Amniotic stem cell (primary cell): Measurements from ENCODE around the gene CTNNA3.

Experiments used
- DNase-seq: peaks from one replicate; lab custom pipeline; 2025; lab: John Stamatoyannopoulos, UW

Gene CTNNA3

DNA sequence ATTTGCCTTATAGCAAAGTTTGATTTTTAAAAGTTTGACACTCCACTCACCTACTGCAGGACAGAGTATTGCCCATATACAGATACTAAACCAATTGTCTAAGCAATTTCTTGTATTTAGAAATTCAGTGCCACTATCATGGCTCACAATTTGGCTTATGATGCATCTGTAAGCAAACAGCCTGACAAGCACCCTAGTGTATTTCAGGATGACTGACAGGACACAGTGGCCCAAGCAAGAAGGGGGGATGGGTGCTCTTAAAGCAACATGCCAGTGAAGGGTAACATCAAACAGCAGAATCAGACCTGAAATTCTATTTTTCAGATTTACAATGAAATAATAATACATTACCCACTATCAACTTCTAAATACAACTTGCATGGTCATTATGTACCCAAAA is 30.5 kb downstream of the CTNNA3 start:
- DNase-seq, result no peak

DNA sequence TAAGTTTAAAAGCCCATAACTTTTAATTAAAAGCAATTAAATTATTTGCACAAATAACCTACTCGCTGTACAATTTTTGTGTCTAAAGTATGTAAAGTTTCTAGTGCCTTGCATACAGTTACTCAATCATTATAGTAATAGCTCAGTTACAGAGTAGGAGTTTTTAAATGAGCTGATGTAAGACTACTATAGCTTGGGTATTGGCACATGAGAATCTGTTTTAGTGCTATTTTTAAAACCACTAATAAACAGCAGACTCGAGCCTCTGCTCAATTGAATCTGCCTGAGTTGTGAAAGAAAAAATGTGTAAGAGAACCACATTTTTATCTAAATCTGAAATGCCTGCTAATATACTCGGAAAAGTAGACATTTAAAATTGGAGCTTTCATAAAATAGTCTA is 31.1 kb downstream of the CTNNA3 start:
- DNase-seq, result no peak

DNA sequence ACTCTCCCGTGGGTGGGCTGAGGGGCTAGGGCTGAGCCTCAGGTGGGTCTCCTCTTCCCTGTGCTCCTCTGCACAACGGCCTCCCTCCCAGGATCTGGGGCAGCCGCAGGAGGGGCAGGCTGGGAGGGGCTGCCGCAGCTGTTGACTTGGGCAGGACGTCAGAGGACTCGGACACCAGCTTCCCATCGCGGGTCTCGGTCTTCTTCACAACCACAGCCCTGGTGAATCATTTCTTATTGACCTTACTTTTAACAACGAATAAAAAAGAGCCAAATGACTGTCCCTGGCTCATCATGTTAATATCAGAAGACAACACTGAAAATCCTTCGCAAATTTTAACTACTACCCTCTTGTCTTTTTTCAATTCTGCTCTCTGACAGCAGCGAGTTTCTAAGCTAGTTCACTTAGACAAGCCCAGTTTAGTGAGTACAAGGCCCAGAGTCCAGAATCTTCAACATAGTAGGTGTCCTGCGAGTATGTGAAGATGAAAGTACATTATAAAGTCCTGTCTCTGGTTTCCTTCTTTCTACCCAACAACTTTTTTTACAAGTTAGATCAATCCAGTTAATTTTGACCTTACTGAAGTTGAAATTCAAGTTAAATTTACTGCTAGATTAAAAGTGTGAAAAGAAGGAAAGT is 32.4 kb downstream of the CTNNA3 start:
- no peak for DNase-seq

DNA sequence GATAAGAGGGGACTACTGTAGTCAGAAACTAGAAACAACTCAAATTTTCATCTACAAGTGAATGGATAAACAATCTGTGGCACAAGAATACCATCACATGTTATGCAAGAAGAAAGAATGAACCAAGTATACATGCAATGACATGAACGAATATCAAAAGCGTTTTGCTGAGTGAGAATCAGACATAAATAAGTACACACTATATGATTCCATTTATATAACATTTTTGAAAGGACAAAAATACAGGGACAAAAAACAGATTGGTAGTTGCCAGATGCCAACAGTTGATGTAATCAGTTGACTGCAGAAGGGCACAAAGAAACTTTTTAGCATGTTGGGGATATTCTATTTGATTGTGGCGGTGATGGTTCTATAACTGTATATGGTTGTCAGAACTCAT is 33.6 kb downstream of the CTNNA3 start:
- DNase-seq, result no peak

DNA sequence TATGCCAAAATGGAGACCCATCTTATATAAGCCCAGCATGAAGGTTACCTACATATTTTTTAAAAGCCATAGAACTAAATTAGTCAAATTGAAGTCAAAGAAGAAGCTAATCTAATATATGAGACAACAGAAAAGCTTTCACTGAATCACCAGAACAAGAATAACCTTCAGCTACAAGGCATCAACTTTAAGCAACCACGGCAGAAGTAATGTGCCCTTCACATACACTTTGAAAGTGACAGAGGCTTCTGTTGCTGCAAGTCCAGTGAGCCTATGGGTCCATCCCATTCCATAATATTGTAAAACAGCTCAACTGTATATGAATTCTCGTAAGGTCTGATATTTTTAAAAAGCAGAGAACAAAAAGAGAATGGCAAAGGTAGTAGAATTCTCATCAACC is 36.5 kb downstream of the CTNNA3 start:
- DNase-seq, result no peak

DNA sequence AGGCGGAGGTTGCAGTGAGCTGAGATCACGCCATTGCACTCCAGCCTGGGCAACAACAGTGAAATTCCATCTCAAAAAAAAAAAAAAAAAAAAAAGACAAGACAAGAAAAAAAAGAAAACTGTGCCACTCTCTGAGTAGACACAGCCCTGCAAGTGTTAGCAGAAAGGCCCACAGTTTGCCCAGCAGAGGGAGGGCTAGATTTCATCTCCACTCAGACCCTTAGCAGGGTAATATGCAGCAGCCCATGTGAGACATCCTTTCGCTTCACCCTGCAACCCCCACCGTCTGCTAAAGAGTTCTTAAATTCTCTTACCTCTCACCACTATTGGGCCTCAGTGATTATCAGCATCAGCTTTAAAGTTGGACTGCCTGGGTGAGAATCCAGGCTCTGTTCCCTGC is 38.2 kb downstream of the CTNNA3 start:
- no peak for DNase-seq

DNA sequence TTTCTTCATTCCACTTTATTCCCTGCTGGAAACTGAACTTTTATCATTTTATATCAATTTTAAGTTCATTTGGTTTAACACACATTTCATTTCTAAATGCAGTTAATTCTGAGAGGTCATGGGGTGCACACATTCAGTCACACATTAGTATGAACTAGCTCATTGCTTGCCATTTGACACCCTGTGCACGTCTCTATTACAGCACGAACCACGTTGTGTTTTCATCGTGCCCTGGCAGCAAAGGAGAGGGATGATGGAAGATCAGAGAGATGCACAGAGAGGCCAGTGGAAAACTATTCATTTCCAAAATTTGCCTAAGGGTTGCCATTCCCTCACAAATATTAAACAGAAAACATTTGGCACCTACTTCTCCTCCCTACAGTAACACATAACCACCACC is 45.4 kb downstream of the CTNNA3 start:
- no peak for DNase-seq

DNA sequence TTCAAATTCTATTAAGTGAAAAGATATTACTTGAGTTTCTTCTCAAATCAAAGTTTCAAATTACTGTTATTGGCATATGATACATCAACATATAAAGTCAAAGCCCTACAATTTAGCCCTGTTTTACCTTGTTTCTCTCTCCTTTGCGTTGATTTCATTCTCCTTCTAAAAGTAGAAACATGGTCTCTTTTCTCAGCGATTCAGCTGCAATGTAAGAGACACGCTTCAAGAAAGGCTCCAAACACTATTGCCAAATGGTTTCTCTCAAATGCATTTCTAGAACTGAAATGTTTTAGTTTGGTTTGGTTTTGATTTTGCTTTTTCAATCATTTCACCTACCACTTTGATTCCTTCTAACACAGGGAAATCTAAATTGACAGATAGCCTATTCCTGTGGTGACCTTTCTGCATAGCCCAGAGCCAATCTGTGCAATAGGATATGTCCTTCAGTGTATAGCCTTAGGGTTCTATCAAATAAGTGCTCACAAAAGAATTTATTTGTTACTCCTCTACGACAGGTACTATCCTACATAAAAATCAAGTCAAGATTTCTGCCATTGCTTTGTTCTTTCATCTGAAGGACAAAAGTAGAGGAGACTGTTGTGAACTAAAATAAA is 47.3 kb downstream of the CTNNA3 start:
- no peak for DNase-seq

DNA sequence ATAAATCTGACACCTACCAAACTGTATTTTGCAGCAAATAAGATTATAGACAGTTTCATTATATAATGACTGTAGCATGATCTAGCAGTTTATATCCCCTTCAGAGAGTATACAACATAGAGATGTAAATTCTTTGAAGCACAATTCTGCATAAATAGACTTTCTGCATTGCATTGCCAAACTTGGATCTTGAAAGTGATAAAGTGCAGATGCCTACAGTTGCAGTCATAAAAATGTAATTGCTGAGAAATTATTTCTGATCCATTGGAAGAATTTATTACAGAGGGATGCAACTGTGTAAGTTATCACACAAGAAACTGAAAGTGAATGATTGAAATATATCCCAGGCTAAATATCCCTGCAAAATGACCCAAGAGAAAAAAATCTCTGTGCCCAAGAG is 65.1 kb downstream of the CTNNA3 start:
- DNase-seq, result no peak

DNA sequence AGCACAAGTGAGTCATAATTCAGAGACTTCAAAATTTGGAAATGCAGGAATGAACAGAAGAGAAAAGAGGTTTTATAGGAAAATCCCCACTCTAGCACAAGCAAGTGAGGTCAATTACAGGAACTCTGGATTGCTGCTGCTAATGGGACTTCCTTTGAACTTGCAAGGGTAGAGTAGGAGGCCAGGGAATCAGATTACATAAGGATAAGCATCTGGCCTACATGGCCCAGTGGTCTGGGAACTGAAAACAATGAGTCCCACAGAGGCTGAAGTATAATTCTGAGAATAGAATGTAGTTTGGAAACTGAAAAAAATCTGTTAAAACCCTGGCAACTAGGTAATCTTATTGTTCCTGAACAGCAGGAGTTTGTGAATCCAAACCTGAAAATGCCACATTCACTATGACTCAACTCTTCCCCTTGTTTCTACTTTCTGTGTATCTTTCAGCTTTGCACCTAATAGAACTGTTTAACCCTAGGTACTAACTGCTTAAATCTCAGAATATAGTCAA is 66.5 kb downstream of the CTNNA3 start:
- no peak for DNase-seq

DNA sequence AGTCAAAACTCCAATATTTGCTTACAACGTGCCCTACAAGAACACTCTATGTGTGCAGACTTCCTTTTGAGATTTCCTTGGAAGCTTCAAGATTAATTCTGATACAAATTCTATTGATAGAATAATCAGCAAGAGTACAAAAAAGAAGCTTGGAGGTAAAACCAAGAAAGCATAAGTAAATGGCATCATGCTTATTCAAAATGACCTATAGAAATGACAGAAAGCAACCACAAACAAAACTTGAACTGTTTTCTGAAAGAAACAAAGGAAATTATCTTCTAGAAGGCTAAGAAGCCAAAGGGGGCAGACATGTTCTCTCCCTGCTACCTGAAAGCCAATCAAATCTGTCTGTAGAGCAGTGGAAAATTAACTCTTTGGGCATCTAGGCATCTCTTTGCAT is 73.0 kb downstream of the CTNNA3 start:
- DNase-seq, result no peak

DNA sequence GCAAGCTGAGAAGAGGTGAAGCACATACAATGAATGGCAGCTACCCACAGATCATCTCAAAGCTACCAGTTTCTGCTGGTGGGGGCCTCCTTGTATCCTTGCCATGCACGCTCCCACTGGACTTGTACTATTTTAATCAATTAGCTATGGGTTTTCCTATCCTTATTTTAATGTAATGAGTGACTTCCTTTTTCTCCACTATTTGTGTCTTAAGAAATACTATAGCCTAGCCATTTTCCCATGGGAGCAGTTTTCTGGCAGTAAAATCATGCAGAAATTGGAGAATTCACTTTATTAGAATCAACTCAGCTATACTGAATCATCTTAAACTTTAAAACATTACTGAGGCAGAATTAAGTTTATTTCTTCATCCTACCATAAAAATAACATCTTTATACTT is 73.5 kb downstream of the CTNNA3 start:
- no peak for DNase-seq

DNA sequence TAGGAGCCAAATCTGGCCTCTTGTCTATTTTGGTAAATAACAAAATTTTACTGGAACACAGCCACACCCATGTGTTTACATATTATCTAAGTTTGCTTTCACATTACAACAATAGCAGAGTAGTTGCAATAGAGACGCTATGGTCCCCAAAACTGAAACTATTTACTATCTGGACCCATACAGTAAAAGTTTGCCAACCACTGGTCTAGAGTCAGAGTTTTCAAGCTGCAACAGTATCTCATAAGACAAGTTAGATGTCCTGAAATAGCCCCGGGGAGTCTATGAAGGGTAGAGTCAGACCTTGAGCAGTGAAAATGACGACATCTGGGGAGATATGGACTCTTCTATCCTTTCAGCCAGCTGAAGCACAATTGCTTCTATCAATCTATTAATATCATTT is 74.2 kb downstream of the CTNNA3 start:
- no peak for DNase-seq

DNA sequence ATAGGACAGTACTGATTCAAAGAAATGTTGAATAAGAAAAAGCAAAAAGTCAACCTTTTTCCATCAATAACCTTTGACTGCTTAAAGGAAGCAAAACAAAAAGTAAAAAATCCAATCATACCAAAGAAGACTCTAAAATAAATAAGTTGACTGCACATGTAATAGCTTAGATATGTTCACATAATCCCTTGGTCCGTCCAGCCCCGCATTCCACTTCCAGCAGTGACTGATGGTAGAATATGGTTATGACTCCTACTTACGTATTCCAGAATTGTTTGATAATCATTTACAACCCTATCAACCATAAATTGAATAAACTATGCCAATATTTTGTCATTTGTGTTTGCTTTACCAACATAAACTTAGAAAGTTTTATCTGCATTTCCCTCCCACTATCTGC is 77.9 kb downstream of the CTNNA3 start:
- peak; percentile 73 for DNase-seq

DNA sequence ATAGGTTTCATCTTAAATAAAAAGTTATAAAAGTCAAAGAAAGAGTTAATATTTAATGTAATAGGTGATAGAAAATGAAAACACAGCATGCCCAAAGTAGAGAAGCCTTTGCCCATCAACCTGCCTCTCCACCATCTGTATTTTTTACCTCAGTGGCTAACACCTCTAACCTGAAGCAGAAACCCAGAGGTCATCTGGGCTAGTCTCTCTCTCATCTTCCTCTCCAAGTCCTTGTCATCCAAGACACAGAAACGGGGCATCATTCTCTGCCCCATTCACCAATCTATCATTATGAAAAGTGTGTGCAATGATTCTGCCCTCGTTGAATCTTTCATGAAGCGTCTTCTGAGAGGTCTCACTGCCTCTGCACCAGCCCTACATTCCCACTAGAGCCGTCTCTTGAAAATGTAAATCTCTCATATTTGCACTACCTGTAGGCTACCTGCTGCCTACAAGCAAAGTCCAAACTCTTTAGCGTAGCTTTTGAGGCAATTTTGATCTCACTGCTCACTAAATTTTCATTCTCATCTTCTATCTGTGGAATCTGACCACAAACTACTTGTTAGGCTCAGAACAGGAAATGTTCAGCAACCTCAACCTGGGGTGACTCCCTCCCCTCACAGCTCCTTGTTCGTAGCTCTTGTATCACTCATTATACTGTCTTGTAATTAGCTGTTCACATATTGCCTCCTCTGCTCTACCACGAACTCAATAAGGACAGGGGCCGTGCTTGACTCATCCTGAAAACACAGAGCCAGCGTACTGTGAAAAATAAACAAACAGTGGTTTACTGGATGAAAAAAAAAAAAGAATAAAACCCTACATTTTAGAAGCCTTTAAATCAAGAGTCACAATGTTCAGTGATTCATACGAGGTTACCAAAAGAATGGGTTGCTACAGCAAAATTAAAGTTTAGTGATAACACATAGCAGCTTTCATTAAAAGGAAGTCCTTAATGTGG is 83.1 kb downstream of the CTNNA3 start:
- DNase-seq, result peak; percentile 51

DNA sequence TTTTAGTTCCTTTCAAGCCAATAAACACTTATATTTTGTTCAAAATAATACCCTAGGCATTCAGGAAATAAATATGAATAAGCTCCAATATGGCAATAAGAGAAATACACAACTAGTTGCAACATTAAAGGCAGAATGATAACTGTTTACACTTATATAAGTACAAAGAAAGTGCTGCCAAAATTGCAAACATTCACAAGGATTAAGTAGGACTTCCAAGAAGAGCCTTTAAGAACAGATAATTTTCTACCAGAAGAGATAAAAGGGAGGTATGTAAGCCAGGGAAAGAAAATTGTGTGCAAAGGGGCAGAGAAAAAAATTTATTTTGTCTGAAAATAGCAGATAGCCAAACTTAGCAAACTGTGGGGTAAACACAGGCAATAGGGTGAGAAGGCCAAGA is 83.8 kb downstream of the CTNNA3 start:
- DNase-seq, result no peak

DNA sequence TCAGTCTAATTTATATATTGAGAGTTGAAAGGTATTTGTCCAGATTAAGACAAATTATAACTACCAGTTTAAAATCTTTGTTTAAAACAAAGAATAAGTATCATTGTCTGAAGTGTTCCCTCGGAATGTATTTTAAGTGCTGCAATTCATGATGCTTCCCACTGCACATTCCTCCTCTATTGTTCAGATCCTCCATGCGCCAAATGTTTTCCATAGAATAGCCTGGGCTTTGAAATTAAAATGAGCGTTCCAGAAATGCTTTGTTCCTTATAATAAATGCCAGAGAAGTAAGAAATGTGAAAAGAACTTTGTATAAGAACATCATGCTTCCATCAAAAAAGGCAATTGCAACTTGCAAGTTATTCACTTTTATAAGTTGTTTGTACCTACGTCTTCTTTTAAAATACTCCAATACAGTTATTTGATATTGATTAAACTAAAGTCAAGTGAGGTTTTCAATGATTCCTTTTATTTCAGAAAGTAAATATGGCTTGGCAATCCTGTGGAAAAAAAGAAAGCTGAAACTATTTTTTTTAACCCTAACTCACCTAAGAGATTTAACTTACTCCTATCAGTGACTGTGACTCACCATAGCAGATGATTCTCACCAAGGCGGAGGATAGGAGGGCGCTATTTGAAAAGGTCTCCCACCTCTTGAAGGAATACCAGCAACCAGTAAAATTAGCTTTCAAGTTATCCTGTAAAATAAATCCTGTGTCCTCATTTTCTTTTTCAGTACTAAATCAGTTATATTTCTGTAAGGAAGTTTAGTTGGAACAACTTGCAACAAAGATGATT is 85.8 kb downstream of the CTNNA3 start:
- DNase-seq, result no peak

DNA sequence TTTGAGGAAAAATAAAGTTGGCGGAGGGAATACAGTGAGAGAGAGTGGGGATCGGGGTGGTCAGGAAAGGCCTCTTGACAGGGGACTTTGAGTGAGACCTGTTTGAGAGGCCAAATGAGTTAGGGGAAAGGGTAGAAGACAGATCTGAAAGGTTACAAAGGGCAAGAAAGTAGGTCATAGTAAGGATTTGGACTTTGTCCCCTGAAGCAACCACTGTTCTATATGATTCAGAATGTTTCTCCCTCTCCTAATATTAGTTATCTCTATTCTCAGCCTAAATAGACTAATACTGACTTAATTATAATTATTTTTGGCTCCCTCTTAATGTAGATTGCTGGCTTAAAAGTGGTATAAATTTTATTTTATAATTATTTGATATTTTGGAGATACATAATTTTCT is 88.0 kb downstream of the CTNNA3 start:
- DNase-seq, result no peak

DNA sequence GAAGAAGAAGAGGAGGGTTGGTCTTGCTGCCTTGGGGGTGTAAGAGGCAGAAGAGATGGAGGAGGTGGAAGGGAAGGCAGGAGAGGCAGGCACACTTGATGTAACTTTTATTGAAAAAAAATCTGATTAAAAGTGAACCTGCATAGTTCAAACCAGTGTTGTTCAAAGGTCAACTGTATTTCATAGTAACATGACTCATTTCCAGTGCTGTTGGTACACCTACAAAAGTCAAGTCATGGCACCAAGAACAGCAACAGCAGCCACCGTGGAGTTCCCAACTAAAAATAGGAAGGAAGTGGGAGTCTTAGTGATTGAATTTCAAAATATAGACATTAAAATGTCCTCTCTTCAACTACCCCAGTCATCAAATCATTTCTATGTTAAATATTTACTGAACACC is 88.5 kb downstream of the CTNNA3 start:
- no peak for DNase-seq

DNA sequence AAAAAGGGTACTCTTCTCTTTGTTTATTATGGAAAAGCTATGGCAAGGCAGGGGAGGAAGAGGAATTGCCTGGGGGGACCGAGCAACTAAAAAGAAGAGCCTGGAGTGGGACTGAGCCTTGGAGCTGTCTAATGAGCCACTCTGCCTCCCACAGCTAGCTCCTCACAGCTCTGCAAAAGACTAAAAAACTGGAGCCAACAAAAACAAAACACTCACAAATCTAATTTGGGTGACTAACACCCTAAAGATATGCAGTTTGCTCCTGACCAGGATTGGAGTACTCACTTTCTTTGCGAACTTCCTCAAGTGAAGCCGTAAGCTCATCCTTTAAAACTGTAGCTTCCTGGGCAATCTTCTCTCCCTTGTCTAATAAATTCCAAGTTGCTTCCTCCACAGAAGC is 89.4 kb downstream of the CTNNA3 start:
- peak; percentile 90 for DNase-seq

DNA sequence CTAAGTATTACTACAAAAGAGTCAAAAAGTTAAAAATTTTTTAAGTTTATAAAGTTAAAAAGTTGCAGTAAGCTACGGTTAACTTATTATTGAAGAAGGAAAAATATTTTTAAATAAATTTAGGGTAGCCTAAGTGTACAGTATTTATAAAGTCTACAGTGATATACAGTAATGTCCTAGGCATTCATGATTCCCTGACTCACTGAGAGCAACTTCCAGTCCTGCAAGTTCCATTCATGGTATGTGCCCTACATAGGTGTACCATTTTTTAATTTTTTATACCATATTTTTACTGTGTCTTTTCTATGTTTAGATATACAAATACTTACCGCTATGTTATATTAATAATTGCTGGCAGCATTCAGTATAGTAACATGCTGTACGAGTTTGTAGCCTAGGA is 92.3 kb downstream of the CTNNA3 start:
- no peak for DNase-seq

DNA sequence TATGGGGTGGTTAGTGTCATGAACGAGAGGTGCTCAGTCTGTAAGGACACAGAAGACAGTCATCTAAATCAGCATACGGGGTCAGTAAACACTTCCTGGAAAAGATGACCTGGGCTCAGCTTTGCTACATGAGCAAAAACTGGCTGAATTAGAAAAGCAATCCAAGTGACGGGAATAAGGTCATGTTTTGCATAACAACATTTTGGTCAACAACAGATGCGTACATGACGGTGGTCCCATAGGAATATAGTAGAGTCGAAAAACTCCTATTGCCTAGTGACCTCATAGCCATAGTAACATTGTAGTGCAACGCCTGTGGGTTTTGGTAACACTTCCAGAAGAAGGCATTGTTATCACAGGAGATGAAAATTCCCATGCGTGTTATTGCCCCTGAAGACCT is 92.9 kb downstream of the CTNNA3 start:
- DNase-seq, result no peak
